ENCODE results near the gene RPTOR. TPM values are rescaled to one million over a fixed set of nuclear protein-coding genes. Genes with fewer than 3 reads are reported as not detected.

The RPTOR gene
- total and polyA plus RNA-seq, 4 experiments from 2014 or later: 2.4 to 51.8 (median 29.6) TPM

- no peaks in the 10 kb centered on the region for H3K27me3 ChIP-seq (ENCODE audit: insufficient read depth, low read length)
- H3K9me3 Mint-ChIP-seq: no peaks in the 10 kb centered on the region
- POLR2A ChIA-PET (ENCODE audit: partially characterized antibody): no interaction called here
- H3K27me3 Mint-ChIP-seq: no peaks in the 10 kb centered on the region
- peak overlapping the region in 4 of 8 donors; percentile 14 to 44 (median 30) for H3K4me3 Mint-ChIP-seq
- no peak overlapping the region for H3K27ac ChIP-seq (ENCODE audit: low read depth, low read length)
- H3K4me1 ChIP-seq (ENCODE audit: insufficient read depth, low read length): peaks cover 39% of the 10 kb centered on the region
- no peak for DNase-seq
- H3K36me3 Mint-ChIP-seq: peaks cover 5 to 7% of the 10 kb centered on the region in 2 donors
- no peaks in the 10 kb centered on the region for H3K36me3 ChIP-seq (ENCODE audit: insufficient read depth, low read length)
- CTCF ChIA-PET (ENCODE audit: partially characterized antibody): no interaction called here
- intact Hi-C loops (cut with micrococcal nuclease): no loop called here
- H3K4me1 Mint-ChIP-seq: peaks cover 43 to 72% (median 62%) of the 10 kb centered on the region in 4 donors
- H3K27ac Mint-ChIP-seq: peak overlapping the region in 5 of 7 donors; percentile 29 to 89 (median 36)
- no peaks in the 10 kb centered on the region for H3K9me3 ChIP-seq (ENCODE audit: control insufficient read depth in 1 of 2, low read length in 2 of 2)
- no peak overlapping the region for H3K4me3 ChIP-seq (ENCODE audit: low read length in 2 of 2)
Observed at GRCh38 chr17:80599546-80600305, 55.1 kb downstream of the RPTOR start.

- Histone ChIP-seq H3K4me1 (ENCODE audit: insufficient read depth, low read length) (peaks cover 44% of the 10 kb centered on the region), H3K36me3 (ENCODE audit: insufficient read depth, low read length) (no peaks in the 10 kb centered on the region), H3K27me3 (ENCODE audit: insufficient read depth, low read length) (no peaks in the 10 kb centered on the region), H3K4me3 (ENCODE audit: low read length in 2 of 2) (no peak overlapping the region), H3K9me3 (ENCODE audit: control insufficient read depth in 1 of 2, low read length in 2 of 2) (no peaks in the 10 kb centered on the region), H3K27ac (ENCODE audit: low read depth, low read length) (no peak overlapping the region)
- POLR2A ChIA-PET (ENCODE audit: partially characterized antibody): no interaction called here
- Mint-ChIP-seq H3K4me1 (peaks cover 50 to 80% (median 68%) of the 10 kb centered on the region in 4 donors), H3K4me3 (no peak overlapping the region), H3K9me3 (no peaks in the 10 kb centered on the region), H3K27ac (no peak overlapping the region), H3K27me3 (no peaks in the 10 kb centered on the region), H3K36me3 (peaks cover 5 to 7% of the 10 kb centered on the region in 2 donors)
- CTCF ChIA-PET (ENCODE audit: partially characterized antibody): no interaction called here
- DNase-seq: no peak
- intact Hi-C loops (cut with micrococcal nuclease): no loop called here
Observed at GRCh38 chr17:80601146-80601545, 56.5 kb downstream of the RPTOR start.

DNA sequence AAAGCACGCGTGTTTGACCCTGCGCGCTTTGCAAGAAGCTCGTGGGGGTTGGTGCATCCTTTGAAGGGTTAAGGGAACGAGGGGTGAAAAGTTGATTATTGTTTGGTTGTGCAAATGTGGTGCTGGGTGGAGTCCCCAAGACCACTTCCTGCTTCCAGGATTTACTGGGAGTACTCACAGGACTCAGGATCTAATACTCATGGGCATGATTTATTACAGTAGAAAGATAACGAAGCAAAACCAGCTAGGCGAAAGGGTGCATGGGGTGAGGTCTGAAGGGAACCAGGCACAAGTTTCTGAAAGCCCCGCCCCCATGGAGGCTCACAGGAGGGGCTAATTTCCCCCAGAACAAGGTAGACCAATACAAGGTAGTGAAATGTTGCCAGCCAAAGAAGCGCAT, 58.8 kb downstream of the RPTOR start:
- no peak for DNase-seq
- intact Hi-C loops (cut with micrococcal nuclease): no loop called here
- H3K4me3 ChIP-seq (ENCODE audit: low read length in 2 of 2): no peak overlapping the region
- no peak overlapping the region for H3K27ac ChIP-seq (ENCODE audit: low read depth, low read length)
- H3K9me3 Mint-ChIP-seq: no peaks in the 10 kb centered on the region
- H3K36me3 ChIP-seq (ENCODE audit: insufficient read depth, low read length): no peaks in the 10 kb centered on the region
- no peaks in the 10 kb centered on the region for H3K27me3 Mint-ChIP-seq
- ChIA-PET POLR2A (ENCODE audit: partially characterized antibody) (no interaction called here), CTCF (ENCODE audit: partially characterized antibody) (interaction anchor here (2.0 kb wide), 1 partner anchor 12 kb away, joined by 5 read pairs; no protein-coding TSS in a partner anchor)
- no peaks in the 10 kb centered on the region for H3K9me3 ChIP-seq (ENCODE audit: control insufficient read depth in 1 of 2, low read length in 2 of 2)
- peaks cover 45 to 72% (median 61%) of the 10 kb centered on the region in 4 donors for H3K4me1 Mint-ChIP-seq
- H3K4me1 ChIP-seq (ENCODE audit: insufficient read depth, low read length): peaks cover 51% of the 10 kb centered on the region
- H3K27ac Mint-ChIP-seq: peak overlapping the region in 3 of 7 donors; percentile 45 to 87 (median 73)
- peak overlapping the region in 2 of 8 donors; percentile 22 to 33 for H3K4me3 Mint-ChIP-seq
- no peaks in the 10 kb centered on the region for H3K27me3 ChIP-seq (ENCODE audit: insufficient read depth, low read length)
- H3K36me3 Mint-ChIP-seq: peaks cover 5 to 7% of the 10 kb centered on the region in 2 donors

DNA sequence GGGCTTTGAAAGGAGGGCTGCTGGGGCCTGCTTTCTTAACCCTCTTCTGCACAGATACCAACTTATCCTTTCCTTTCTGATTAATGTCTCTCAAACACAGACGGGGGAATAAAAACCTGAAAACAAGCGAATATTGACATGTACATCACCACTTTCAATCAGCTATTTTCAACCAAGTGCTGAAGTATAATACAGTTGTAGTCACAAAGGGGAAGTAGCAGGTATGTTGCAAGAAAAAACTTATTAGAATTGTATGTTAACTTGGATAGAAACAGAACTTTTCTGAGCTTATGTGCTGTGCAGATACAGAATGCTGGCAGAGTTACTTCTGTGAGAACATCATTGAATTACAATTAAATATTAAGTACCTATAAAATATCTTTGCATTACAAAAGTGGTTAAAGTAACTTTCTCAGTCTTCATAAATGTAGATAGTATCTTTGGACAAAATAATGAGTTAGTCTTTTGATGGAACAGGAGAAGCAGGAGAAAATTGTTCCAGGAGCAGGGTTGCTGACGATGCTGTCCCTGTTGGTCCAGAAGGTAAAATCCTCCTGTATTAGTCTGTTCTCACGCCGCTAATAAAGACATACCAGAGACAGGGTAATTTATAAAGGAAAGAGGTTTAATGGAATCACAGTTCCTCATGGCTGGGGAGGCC, 59.5 kb downstream of the RPTOR start:
- ChIA-PET POLR2A (ENCODE audit: partially characterized antibody) (interaction anchor here (0.6 kb wide), 1 partner anchor 1040 kb away, joined by 3 read pairs; no protein-coding TSS in a partner anchor), CTCF (ENCODE audit: partially characterized antibody) (interaction anchor here (1.3 to 2.0 kb wide), 3 partner anchors 11 to 99 kb away, joined by 3 to 6 read pairs (median 5); no protein-coding TSS in a partner anchor)
- Histone ChIP-seq H3K9me3 (ENCODE audit: control insufficient read depth in 1 of 2, low read length in 2 of 2) (no peaks in the 10 kb centered on the region), H3K36me3 (ENCODE audit: insufficient read depth, low read length) (no peaks in the 10 kb centered on the region), H3K27me3 (ENCODE audit: insufficient read depth, low read length) (no peaks in the 10 kb centered on the region), H3K4me3 (ENCODE audit: low read length in 2 of 2) (no peak overlapping the region), H3K27ac (ENCODE audit: low read depth, low read length) (no peak overlapping the region), H3K4me1 (ENCODE audit: insufficient read depth, low read length) (peaks cover 51% of the 10 kb centered on the region)
- DNase-seq: no peak
- peak overlapping the region in 1 of 8 donors; percentile 58 for H3K4me3 Mint-ChIP-seq
- peaks cover 47 to 72% (median 61%) of the 10 kb centered on the region in 4 donors for H3K4me1 Mint-ChIP-seq
- H3K9me3 Mint-ChIP-seq: no peaks in the 10 kb centered on the region
- H3K36me3 Mint-ChIP-seq: peaks cover 5 to 7% of the 10 kb centered on the region in 2 donors
- peak overlapping the region in 5 of 7 donors; percentile 49 to 92 (median 85) for H3K27ac Mint-ChIP-seq
- no peaks in the 10 kb centered on the region for H3K27me3 Mint-ChIP-seq
- intact Hi-C loops (cut with micrococcal nuclease): no loop called here

- peaks cover 5 to 7% of the 10 kb centered on the region in 2 donors for H3K36me3 Mint-ChIP-seq
- no peak overlapping the region for H3K4me3 ChIP-seq (ENCODE audit: low read length in 2 of 2)
- no peaks in the 10 kb centered on the region for H3K9me3 ChIP-seq (ENCODE audit: control insufficient read depth in 1 of 2, low read length in 2 of 2)
- peaks cover 47% of the 10 kb centered on the region for H3K4me1 ChIP-seq (ENCODE audit: insufficient read depth, low read length)
- intact Hi-C loops (cut with micrococcal nuclease): no loop called here
- H3K9me3 Mint-ChIP-seq: no peaks in the 10 kb centered on the region
- H3K27me3 Mint-ChIP-seq: no peaks in the 10 kb centered on the region
- DNase-seq: no peak
- H3K36me3 ChIP-seq (ENCODE audit: insufficient read depth, low read length): no peaks in the 10 kb centered on the region
- H3K27ac ChIP-seq (ENCODE audit: low read depth, low read length): no peak overlapping the region
- ChIA-PET POLR2A (ENCODE audit: partially characterized antibody) (interaction anchor here (0.6 kb wide), 1 partner anchor 1039 kb away, joined by 3 read pairs; no protein-coding TSS in a partner anchor), CTCF (ENCODE audit: partially characterized antibody) (interaction anchor here (1.3 to 2.0 kb wide), 3 partner anchors 10 to 99 kb away, joined by 3 to 6 read pairs (median 5); no protein-coding TSS in a partner anchor)
- peak overlapping the region in 6 of 7 donors; percentile 33 to 92 (median 80) for H3K27ac Mint-ChIP-seq
- H3K4me3 Mint-ChIP-seq: peak overlapping the region in 4 of 8 donors; percentile 8 to 59 (median 21)
- no peaks in the 10 kb centered on the region for H3K27me3 ChIP-seq (ENCODE audit: insufficient read depth, low read length)
- peaks cover 43 to 70% (median 57%) of the 10 kb centered on the region in 4 donors for H3K4me1 Mint-ChIP-seq
Observed at GRCh38 chr17:80604670-80605010, 60.0 kb downstream of the RPTOR start.

- ChIA-PET POLR2A (ENCODE audit: partially characterized antibody) (interaction anchor here (0.6 kb wide), 2 partner anchors 126 to 211 kb away, joined by 3 read pairs; no protein-coding TSS in a partner anchor), CTCF (ENCODE audit: partially characterized antibody) (interaction anchor here (0.7 to 2.0 kb wide), 4 partner anchors 9 to 98 kb away, joined by 3 to 6 read pairs (median 4); no protein-coding TSS in a partner anchor)
- Histone ChIP-seq H3K27ac (ENCODE audit: low read depth, low read length) (peak overlapping the region; percentile 17), H3K9me3 (ENCODE audit: control insufficient read depth in 1 of 2, low read length in 2 of 2) (no peaks in the 10 kb centered on the region), H3K4me3 (ENCODE audit: low read length in 2 of 2) (no peak overlapping the region), H3K4me1 (ENCODE audit: insufficient read depth, low read length) (peaks cover 38% of the 10 kb centered on the region), H3K27me3 (ENCODE audit: insufficient read depth, low read length) (no peaks in the 10 kb centered on the region), H3K36me3 (ENCODE audit: insufficient read depth, low read length) (no peaks in the 10 kb centered on the region)
- Mint-ChIP-seq H3K9me3 (no peaks in the 10 kb centered on the region), H3K4me3 (peak overlapping the region in 7 of 8 donors; percentile 14 to 71 (median 47)), H3K36me3 (peaks cover 2 to 3% of the 10 kb centered on the region in 2 donors), H3K27ac (peak overlapping the region; percentile 74 to 91 (median 82)), H3K4me1 (peaks cover 41 to 69% (median 55%) of the 10 kb centered on the region in 4 donors), H3K27me3 (no peaks in the 10 kb centered on the region)
- intact Hi-C loops (cut with micrococcal nuclease): no loop called here
- peak in 3 of 5 donors; percentile 8 to 69 (median 14) for DNase-seq
Observed at GRCh38 chr17:80605326-80606066, 60.9 kb downstream of the RPTOR start.

Data from CD4-positive, alpha-beta memory T cell (primary cell).